ENCODE measurements around the gene RARA. TPM values are rescaled to one million over a fixed set of nuclear protein-coding genes. Genes with fewer than 3 reads are reported as not detected.

The RARA gene
- polyA plus RNA-seq, 1 donor from 2014 or later, result 6.6 TPM

DNA sequence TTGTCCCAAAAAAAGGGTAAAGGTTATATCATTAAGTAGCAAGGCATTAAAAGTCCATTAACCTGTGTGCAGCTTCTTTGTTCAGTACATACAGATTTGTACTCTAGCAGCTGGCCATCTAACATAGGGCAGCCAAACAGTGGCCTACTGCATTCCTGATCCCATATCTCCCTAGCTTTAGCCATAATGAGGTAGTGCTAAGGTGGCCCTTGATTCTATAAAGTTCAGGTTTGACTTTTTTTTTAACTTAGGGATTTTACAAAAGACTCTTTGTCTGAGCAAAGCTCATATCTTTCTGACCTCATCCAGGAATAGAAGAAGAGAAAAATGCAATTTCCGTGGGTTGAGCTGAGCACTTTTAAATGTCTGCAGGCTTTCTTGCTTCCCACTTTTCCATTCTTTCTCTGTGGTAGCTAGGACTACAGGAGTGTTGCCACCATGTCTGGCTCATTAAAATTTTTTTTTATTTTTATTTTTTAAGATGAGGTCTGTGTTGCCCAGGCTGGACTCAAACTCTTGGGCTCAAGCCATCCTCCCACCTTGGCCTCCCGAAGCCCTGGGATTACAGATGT is 40.8 kb upstream of the RARA start:
- Histone ChIP-seq H4K20me1 (ENCODE audit: insufficient read depth) (no peaks in the 10 kb centered on the region), H3K9ac (ENCODE audit: low read length) (no peak overlapping the region), H3K4me3 (ENCODE audit: low read length) (no peak overlapping the region), H2AFZ (ENCODE audit: low read depth, low read length) (no peak overlapping the region), H3F3A (ENCODE audit: insufficient read depth, low read length, poor library complexity, severe bottlenecking) (no peaks in the 10 kb centered on the region), H3K36me3 (ENCODE audit: insufficient read depth, low read length) (no peaks in the 10 kb centered on the region), H3K4me2 (ENCODE audit: low read length) (no peak overlapping the region), H3K27me3 (ENCODE audit: insufficient read depth, low read depth, low read length) (no peaks in the 10 kb centered on the region), H3K79me2 (replicated peaks; ENCODE audit: insufficient read depth, low read length) (no peaks in the 10 kb centered on the region), H3K9me3 (ENCODE audit: low read length) (no peaks in the 10 kb centered on the region), H3K27ac (ENCODE audit: low read length) (no peak overlapping the region), H3K9me2 (ENCODE audit: insufficient read depth, low read length) (no peaks in the 10 kb centered on the region)
- TF ChIP-seq EZH2 (IDR thresholded peaks at IDR 0.05; ENCODE audit: borderline replicate concordance, insufficient read depth, low read length, poor library complexity, severe bottlenecking) (no peak), SMC3 (conservative IDR thresholded peaks at IDR 0.05; ENCODE audit: poor library complexity) (no peak), TAF1 (IDR thresholded peaks at IDR 0.05; ENCODE audit: low read depth) (no peak), RAD21 (conservative IDR thresholded peaks at IDR 0.05) (no peak), POLR2AphosphoS5 (IDR thresholded peaks at IDR 0.05) (no peak), MXI1 (conservative IDR thresholded peaks at IDR 0.05; ENCODE audit: poor library complexity, severe bottlenecking) (no peak), EP300 (conservative IDR thresholded peaks at IDR 0.05; ENCODE audit: poor library complexity, severe bottlenecking) (no peak)
- TF ChIP-seq, protein P1, sequence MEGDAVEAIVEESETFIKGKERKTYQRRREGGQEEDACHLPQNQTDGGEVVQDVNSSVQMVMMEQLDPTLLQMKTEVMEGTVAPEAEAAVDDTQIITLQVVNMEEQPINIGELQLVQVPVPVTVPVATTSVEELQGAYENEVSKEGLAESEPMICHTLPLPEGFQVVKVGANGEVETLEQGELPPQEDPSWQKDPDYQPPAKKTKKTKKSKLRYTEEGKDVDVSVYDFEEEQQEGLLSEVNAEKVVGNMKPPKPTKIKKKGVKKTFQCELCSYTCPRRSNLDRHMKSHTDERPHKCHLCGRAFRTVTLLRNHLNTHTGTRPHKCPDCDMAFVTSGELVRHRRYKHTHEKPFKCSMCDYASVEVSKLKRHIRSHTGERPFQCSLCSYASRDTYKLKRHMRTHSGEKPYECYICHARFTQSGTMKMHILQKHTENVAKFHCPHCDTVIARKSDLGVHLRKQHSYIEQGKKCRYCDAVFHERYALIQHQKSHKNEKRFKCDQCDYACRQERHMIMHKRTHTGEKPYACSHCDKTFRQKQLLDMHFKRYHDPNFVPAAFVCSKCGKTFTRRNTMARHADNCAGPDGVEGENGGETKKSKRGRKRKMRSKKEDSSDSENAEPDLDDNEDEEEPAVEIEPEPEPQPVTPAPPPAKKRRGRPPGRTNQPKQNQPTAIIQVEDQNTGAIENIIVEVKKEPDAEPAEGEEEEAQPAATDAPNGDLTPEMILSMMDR (IDR thresholded peaks at IDR 0.05; ENCODE audit: poor library complexity, severe bottlenecking), result no peak
- TF ChIP-seq, protein P2, sequence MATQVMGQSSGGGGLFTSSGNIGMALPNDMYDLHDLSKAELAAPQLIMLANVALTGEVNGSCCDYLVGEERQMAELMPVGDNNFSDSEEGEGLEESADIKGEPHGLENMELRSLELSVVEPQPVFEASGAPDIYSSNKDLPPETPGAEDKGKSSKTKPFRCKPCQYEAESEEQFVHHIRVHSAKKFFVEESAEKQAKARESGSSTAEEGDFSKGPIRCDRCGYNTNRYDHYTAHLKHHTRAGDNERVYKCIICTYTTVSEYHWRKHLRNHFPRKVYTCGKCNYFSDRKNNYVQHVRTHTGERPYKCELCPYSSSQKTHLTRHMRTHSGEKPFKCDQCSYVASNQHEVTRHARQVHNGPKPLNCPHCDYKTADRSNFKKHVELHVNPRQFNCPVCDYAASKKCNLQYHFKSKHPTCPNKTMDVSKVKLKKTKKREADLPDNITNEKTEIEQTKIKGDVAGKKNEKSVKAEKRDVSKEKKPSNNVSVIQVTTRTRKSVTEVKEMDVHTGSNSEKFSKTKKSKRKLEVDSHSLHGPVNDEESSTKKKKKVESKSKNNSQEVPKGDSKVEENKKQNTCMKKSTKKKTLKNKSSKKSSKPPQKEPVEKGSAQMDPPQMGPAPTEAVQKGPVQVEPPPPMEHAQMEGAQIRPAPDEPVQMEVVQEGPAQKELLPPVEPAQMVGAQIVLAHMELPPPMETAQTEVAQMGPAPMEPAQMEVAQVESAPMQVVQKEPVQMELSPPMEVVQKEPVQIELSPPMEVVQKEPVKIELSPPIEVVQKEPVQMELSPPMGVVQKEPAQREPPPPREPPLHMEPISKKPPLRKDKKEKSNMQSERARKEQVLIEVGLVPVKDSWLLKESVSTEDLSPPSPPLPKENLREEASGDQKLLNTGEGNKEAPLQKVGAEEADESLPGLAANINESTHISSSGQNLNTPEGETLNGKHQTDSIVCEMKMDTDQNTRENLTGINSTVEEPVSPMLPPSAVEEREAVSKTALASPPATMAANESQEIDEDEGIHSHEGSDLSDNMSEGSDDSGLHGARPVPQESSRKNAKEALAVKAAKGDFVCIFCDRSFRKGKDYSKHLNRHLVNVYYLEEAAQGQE (IDR thresholded peaks at IDR 0.05; ENCODE audit: borderline replicate concordance), result no peak

- no peaks in the 10 kb centered on the region for H3F3A ChIP-seq (ENCODE audit: insufficient read depth, low read length, poor library complexity, severe bottlenecking)
- no peak overlapping the region for H3K4me2 ChIP-seq (ENCODE audit: low read length)
- H3K27ac ChIP-seq (ENCODE audit: low read length), result no peak overlapping the region
- peaks cover 17% of the 10 kb centered on the region for H3K36me3 ChIP-seq (ENCODE audit: insufficient read depth, low read length)
- H2AFZ ChIP-seq (ENCODE audit: low read depth, low read length), result no peak overlapping the region
- H3K4me3 ChIP-seq (ENCODE audit: low read length), result no peak overlapping the region
- no peaks in the 10 kb centered on the region for H3K27me3 ChIP-seq (ENCODE audit: insufficient read depth, low read depth, low read length)
- H3K79me2 ChIP-seq (replicated peaks; ENCODE audit: insufficient read depth, low read length), result no peaks in the 10 kb centered on the region
- TF ChIP-seq POLR2AphosphoS5 (IDR thresholded peaks at IDR 0.05) (no peak), MXI1 (conservative IDR thresholded peaks at IDR 0.05; ENCODE audit: poor library complexity, severe bottlenecking) (no peak), EZH2 (IDR thresholded peaks at IDR 0.05; ENCODE audit: borderline replicate concordance, insufficient read depth, low read length, poor library complexity, severe bottlenecking) (no peak), SMC3 (conservative IDR thresholded peaks at IDR 0.05; ENCODE audit: poor library complexity) (no peak), TAF1 (IDR thresholded peaks at IDR 0.05; ENCODE audit: low read depth) (no peak), EP300 (conservative IDR thresholded peaks at IDR 0.05; ENCODE audit: poor library complexity, severe bottlenecking) (no peak), RAD21 (conservative IDR thresholded peaks at IDR 0.05) (no peak)
- TF ChIP-seq, protein P1 (IDR thresholded peaks at IDR 0.05; ENCODE audit: poor library complexity, severe bottlenecking), result no peak
- TF ChIP-seq, protein P2 (IDR thresholded peaks at IDR 0.05; ENCODE audit: borderline replicate concordance), result no peak
- no peaks in the 10 kb centered on the region for H3K9me3 ChIP-seq (ENCODE audit: low read length)
- no peak overlapping the region for H3K9ac ChIP-seq (ENCODE audit: low read length)
- no peaks in the 10 kb centered on the region for H4K20me1 ChIP-seq (ENCODE audit: insufficient read depth)
- no peaks in the 10 kb centered on the region for H3K9me2 ChIP-seq (ENCODE audit: insufficient read depth, low read length)
These were observed 30.6 kb upstream of the RARA start for GRCh38 chr17:40278414-40278813.
